HUES48 (cell line): ENCODE measurements around the gene GFAP.
A peak's percentile ranks its signal among the peaks of the same experiment; 100 is the strongest.

ENCODE experiments used
- H3K27ac ChIP-seq: one replicate; pipeline ENCODE4 v1.7.0; 2013; ENCODE audit warnings: low read depth, low read length, inconsistent platforms
- H3K27me3 ChIP-seq: 2 replicates; pipeline ENCODE4 v1.6.1; 2013; ENCODE audit warnings: mild to moderate bottlenecking, low read length; ENCODE audit not compliant: control insufficient read depth, insufficient read depth
- H3K36me3 ChIP-seq: 2 replicates; pipeline ENCODE4 v1.6.1; 2013; ENCODE audit warnings: low read length; ENCODE audit not compliant: control insufficient read depth, insufficient read depth
- H3K4me1 ChIP-seq: 2 replicates; pipeline ENCODE4 v1.6.1; 2013; ENCODE audit warnings: mild to moderate bottlenecking, low read length; ENCODE audit not compliant: control insufficient read depth, insufficient read depth
- H3K4me3 ChIP-seq: 2 replicates; pipeline ENCODE4 v1.5.1; 2013; ENCODE audit warnings: mild to moderate bottlenecking, low read depth, low read length
- H3K9ac ChIP-seq: 2 replicates; pipeline ENCODE4 v1.6.1; 2013; ENCODE audit warnings: mild to moderate bottlenecking, low read depth, low read length, moderate library complexity
- H3K9me3 ChIP-seq: 2 replicates; pipeline ENCODE4 v1.6.1; 2013; ENCODE audit warnings: low read length; ENCODE audit not compliant: control insufficient read depth, insufficient read depth

The GFAP gene

GRCh38 chr17:44912763-44913544, 2.3 kb downstream of the GFAP start:
- Histone ChIP-seq H3K36me3 (no peaks in the 10 kb centered on the region), H3K27ac (no peak overlapping the region), H3K4me1 (peaks cover 3% of the 10 kb centered on the region)

GRCh38 chr17:44911133-44912001, 3.9 kb downstream of the GFAP start:
- peak overlapping the region; percentile 63 for H3K4me3 ChIP-seq
- H3K4me1 ChIP-seq, result peaks cover 3% of the 10 kb centered on the region
- H3K27ac ChIP-seq, result no peak overlapping the region
- H3K9ac ChIP-seq, result no peak overlapping the region
- no peaks in the 10 kb centered on the region for H3K9me3 ChIP-seq
- H3K27me3 ChIP-seq, result peaks cover 20% of the 10 kb centered on the region
- no peaks in the 10 kb centered on the region for H3K36me3 ChIP-seq

More at GRCh38 chr17:44912763-44913544, 2.3 kb downstream of the GFAP start:
- Histone ChIP-seq H3K4me3 (no peak overlapping the region), H3K27me3 (peaks cover 20% of the 10 kb centered on the region), H3K9ac (no peak overlapping the region), H3K9me3 (no peaks in the 10 kb centered on the region)

- H3K4me3 ChIP-seq, result peak overlapping the region; percentile 63
Observed at GRCh38 chr17:44910231-44911106, 4.8 kb downstream of the GFAP start.

GRCh38 chr17:44909681-44910144, 5.6 kb downstream of the GFAP start:
- Histone ChIP-seq H3K9ac (no peak overlapping the region), H3K4me3 (no peak overlapping the region), H3K9me3 (no peaks in the 10 kb centered on the region), H3K27me3 (peaks cover 20% of the 10 kb centered on the region), H3K36me3 (no peaks in the 10 kb centered on the region), H3K4me1 (peaks cover 3% of the 10 kb centered on the region), H3K27ac (no peak overlapping the region)

More at GRCh38 chr17:44910231-44911106, 4.8 kb downstream of the GFAP start:
- no peaks in the 10 kb centered on the region for H3K36me3 ChIP-seq
- no peak overlapping the region for H3K27ac ChIP-seq
- H3K27me3 ChIP-seq, result peaks cover 20% of the 10 kb centered on the region
- H3K9me3 ChIP-seq, result no peaks in the 10 kb centered on the region
- H3K4me1 ChIP-seq, result peaks cover 3% of the 10 kb centered on the region
- H3K9ac ChIP-seq, result no peak overlapping the region

- H3K4me1 ChIP-seq, result peaks cover 3% of the 10 kb centered on the region
- H3K27ac ChIP-seq, result no peak overlapping the region
- H3K36me3 ChIP-seq, result no peaks in the 10 kb centered on the region
- peaks cover 20% of the 10 kb centered on the region for H3K27me3 ChIP-seq
- no peak overlapping the region for H3K9ac ChIP-seq
- no peak overlapping the region for H3K4me3 ChIP-seq
- H3K9me3 ChIP-seq, result no peaks in the 10 kb centered on the region
Observed at GRCh38 chr17:44908761-44909326, 6.5 kb downstream of the GFAP start.

- H3K4me1 ChIP-seq, result peaks cover 3% of the 10 kb centered on the region
- H3K9ac ChIP-seq, result no peak overlapping the region
Observed at GRCh38 chr17:44907729-44908470, 7.4 kb downstream of the GFAP start.

GRCh38 chr17:44906763-44907728, 8.3 kb downstream of the GFAP start:
- Histone ChIP-seq H3K9ac (no peak overlapping the region), H3K36me3 (no peaks in the 10 kb centered on the region), H3K27ac (no peak overlapping the region), H3K9me3 (no peaks in the 10 kb centered on the region), H3K4me1 (peaks cover 3% of the 10 kb centered on the region), H3K4me3 (no peak overlapping the region), H3K27me3 (peaks cover 9% of the 10 kb centered on the region)

More at GRCh38 chr17:44907729-44908470, 7.4 kb downstream of the GFAP start:
- Histone ChIP-seq H3K4me3 (no peak overlapping the region), H3K36me3 (no peaks in the 10 kb centered on the region), H3K27ac (no peak overlapping the region), H3K9me3 (no peaks in the 10 kb centered on the region), H3K27me3 (peaks cover 17% of the 10 kb centered on the region)

GRCh38 chr17:44906010-44906646, 9.2 kb downstream of the GFAP start:
- Histone ChIP-seq H3K4me3 (no peak overlapping the region), H3K4me1 (peaks cover 3% of the 10 kb centered on the region), H3K27ac (peak overlapping the region; percentile 63), H3K27me3 (peaks cover 4% of the 10 kb centered on the region), H3K9me3 (no peaks in the 10 kb centered on the region), H3K36me3 (no peaks in the 10 kb centered on the region), H3K9ac (no peak overlapping the region)
